EH (cell line): ENCODE measurements around the gene SEC14L6.
"Not testable (repeated sequence)": the region's sequence is repeated elsewhere in the genome, so short reads cannot be mapped to it uniquely, and the experiment has no call there.

Source experiments
- DNase-seq: peaks from one replicate; pipeline ENCODE4 v3.0.0-alpha.2; 2015; ENCODE audit warnings: low read depth

The SEC14L6 gene

DNA sequence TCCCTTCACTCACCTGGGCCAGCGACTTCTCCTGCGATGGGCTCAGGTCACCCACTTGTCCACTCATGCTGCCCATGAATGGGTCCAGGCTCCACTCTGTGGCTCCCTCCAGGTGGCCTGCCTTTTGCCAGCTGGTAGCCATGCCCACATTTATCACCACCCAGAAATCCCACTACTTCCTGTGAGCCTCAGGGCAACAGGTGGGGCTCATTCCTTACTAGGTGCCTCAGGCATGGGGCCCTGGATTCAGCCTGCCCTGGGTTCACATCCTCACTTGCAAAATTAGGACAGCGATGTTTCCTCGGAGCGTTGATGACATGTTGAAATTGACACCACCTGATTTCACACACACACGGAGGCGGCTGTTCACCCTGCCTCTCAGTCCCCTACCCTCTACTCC lies at the start of gene SEC14L6:
Gene SEC14L6 (minus strand): TSS at position 126 of the 400 bp plus-strand sequence. CDS start 59 bp downstream, at position 67.
- no peak for DNase-seq

DNA sequence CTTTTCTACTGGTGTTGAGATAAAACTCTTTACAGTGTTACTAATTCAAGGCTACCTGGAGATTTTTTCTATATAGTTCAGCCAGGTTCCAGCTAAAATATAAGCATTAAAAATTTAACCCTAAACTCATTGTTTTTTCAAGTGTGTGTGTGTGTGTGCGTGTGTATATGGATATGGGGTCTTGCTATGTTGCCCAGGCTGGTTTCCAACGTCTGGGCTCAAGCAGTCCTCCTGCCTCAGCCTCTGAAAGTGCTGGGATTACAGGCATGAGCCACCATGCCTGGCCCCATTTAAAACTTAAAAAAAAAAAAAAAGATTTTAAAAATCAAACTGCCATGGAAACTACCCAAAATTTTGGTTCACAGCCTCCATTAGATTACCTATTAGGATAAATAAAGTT lies 49.7 kb upstream of the SEC14L6 start:
- DNase-seq, result no peak

DNA sequence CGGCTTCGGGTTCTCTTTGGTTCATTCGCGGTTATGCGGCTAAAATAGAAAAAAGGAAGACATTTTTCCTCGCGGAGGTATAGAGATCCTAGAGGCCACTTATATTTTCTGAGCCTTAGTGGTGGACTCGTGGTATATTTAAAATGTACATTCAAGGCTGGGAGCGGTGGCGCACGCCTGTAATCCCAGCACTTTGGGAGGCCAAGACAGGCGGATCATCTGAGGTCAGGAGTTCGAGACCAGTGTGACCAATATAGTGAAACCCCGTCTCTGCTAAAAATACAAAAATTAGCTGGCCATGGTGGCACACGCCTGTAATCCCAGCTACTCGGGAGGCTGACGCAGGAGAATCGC lies 45.8 kb upstream of the SEC14L6 start:
- DNase-seq, result not testable (repeated sequence)

DNA sequence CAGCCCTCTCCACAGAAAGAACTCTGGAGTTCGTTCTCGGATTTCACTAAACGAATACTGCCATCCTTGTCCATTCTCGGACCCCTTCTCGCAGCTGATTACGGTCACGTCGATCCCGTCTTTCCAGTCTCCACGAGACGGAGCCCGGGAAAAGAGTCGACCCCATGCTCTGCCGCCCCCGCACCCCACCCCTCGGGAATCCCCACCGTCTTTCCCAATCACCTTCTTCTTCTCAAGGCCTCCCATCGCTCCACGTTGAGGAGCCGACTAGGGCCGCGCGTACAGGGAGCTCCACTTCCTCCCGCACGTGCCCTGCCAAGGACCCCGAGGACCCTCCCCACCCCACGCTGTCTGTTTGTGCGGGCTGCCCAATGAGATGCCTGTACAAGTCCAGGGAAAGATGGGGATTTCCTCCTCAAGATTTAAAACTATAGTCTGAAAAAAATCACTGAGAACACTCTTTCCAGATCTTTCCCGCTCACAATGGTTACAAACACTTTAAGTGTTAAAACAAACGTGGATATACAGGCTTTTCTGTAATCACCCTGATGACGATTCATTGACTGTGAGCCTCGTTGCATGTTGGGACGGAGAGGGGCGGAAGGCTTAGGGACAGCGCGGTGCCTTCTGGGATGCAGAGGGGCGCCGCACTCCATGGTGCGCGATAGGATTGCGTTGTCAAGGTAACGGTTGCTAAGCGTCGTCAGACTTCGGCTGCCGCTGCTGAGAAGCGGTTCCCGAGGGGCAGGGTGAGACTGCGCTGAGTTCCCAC lies 45.2 kb upstream of the SEC14L6 start, which contains the start of gene PES1:
Gene PES1 (minus strand): TSS at position 323 of the 772 bp plus-strand sequence. CDS start 77 bp downstream, at position 246.
- peak; percentile 98 for DNase-seq

DNA sequence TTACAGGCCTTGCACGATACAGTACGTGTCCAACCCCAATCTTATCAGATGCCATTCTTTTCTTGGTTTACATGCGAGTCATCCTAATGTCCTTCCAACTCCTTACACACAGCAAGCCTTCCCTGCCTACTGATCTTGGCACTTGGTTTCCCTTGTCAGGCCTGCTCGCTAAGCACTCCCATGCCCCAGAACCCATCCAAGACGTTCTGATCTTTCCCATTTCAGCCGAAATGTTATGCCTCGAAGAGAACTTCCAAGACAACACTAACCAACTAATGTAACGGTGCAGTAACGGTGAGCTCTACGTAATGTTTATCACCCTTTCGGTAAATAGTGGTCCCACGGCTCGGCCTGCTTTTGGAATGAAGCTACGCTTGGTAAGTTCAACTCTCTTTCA lies 44.6 kb upstream of the SEC14L6 start:
- peak; percentile 54 for DNase-seq

DNA sequence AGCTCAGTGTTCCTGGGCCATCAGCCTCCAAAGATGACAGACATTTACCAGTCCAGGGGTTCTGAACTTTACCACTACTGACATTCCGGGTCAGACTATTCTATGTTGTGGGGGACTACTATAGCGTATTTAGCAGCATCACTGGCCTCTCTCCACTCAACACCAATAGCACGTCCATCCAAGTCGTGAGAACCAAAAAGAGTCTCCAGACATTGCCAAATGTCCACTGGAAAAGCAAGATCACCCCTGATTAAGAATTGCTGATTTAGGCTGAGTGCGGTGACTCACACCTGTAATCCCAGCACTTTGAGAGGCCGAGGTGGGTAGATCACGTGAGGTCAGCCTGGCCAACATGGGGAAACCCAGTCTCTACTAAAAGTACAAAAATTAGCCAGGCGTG lies 39.9 kb upstream of the SEC14L6 start:
- no peak for DNase-seq

DNA sequence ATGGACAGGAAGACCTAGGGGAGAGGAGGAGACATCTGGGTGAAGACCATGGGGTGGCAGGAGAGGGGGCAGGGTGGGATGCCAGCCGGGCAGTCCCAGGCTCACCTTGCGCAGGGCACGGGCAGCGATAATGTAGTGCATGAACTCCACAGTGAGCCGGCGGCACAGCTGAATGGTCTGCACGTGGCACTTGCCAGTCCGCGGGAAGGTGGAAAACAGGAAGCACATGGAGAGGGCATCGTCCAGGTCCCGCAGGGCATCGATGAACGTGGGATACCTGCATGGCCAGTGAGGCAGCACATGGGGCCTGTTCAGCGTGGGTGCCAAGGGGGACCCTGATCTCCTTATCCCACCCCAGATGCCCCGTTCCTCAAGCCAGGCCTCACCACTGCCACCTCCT lies 37.9 kb upstream of the SEC14L6 start:
- DNase-seq, result no peak

DNA sequence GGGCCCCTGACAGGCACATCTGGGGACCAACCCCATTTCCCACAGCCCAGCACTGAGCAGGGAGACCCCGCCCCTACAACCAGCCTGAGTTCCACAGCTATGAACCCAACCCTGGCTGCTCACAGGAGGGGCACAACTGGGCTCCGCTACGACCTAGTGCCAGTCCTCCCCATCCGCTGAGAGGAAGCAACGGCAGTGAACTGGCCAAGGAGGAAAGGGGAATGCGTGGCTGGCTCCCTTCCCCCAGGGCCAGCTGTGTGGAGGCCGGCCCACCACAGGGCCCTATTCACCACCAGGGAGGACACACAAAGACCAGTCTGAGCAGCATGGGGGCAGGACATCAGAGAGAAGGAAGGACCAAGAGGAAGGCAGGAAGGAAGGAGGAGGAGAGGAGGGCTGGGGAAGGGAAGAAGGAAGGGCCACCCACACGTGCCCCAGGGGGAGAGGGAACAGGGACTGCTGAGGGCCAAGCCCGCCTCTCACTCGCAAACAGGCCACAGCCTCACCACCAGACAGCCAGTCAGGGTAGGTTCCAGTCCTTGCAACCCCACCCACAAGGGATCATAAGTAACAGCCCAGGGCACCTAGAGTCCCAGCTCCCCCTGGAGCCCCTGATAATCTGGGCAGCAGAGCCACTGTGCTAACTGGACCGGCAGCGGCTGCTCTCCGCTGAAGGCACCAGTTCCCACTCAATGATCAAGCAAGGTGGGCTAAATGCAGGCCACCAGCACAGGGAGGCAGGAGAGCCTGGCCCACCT lies 36.4 kb upstream of the SEC14L6 start:
- DNase-seq, result no peak

DNA sequence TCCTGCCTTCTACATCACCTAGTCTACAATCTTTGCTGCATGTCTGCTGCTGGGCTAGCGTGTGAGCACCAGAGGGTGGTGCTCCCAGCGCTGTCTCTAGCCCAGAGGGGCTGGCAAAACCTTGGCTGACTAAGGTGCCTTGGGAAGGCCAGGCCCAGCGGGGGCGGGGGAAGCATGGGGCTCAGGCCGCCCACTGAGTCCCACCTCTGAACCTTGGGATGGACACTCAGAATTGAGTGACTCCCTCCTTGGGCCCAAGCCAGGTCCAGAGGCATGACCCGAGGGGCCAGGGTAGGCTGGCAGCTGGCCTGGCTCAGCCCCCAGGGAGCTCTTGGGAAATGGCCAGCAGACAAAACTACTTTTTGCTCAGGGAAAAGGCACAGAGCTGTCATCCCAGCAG lies 35.5 kb upstream of the SEC14L6 start:
- no peak for DNase-seq

DNA sequence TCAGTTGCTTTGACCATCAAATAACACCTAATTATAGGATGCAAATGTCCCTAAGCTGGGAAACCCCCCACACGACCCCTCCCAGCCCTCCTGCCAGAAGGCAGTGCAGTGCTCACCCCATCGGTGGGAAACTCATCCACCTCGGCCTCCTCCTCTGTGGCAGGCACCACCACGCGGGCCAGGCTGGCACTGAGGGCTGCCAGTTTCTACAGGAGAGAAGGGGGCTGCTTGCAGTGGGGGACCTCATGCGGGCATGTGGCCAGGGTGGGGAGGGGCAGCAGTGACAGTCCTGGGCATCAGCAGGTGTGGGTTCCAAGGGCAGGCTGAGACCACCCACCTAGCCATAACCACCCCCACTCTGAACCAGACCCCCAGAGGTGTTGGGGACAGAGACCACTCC lies 34.4 kb upstream of the SEC14L6 start:
- DNase-seq, result no peak

DNA sequence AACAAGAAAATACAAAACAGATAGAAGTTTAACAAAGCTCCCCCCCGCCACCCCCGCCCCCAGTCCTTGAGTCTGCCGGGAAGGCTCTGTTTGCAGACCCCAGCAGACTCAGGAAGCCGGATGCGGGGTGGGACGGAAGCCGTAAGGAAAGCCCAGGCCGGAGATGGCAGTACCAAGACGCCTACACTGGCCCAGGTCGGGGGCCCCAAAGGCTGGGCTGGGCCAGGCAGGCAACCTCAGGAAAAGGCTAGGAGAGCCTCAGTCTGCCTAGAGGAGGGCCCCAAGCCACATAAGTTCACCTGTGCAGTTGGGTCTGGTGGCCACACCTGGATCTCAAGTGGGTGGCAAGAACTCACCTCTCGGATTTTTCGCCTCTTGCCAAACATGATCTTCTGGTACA lies 31.9 kb upstream of the SEC14L6 start:
- no peak for DNase-seq

DNA sequence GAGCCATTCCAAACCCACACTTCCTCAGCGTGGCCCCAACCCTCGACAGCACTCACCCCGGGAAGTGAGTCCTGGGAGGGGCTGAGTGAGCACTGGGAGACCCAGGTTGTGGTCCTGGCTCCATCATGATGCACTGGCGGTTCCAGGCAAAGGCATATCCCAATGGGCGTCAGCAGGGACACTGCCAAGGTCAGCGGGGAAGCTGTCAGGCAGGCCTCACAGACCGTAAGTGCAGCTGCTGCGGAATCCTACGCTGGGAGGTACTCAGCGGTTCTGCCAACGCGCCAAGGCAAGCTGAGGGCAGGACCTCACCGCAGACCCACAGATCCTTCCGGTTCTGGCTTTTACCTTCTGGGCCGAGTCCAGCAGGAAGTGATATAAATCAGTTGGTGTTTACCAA lies 29.3 kb upstream of the SEC14L6 start:
- DNase-seq, result no peak

DNA sequence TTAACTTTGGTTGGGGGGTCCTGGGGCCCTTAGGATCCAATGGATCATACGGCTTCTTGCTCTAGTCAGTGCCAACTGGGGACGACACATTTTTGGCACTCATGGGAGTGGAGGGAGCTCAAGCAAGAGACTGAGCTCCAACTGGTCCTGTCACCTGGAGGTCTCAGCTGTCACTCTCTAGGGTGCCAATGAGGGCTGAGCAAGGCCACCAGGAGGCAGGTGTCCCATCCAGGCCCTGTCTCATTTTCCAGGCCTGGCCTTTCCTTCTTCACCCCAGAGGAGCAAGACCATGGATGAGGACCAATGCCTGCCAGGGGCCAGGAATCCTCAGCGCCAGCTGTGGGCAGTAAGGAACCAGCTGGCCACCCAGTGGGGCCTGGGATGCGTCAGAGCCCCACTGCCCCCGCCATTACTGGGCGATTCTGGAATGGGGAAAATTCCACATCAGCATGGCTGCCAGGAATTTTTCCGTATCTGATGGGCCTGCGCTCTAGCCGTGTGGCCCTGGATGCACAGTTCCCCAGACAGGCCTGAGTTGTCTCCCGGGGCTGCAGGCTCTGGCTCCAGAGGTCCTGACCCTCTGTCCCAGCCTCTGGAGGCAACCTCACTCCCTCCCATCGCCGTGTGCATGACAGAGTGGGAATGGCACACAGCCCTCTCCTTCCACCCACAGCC lies 28.6 kb upstream of the SEC14L6 start:
- peak; percentile 67 for DNase-seq

DNA sequence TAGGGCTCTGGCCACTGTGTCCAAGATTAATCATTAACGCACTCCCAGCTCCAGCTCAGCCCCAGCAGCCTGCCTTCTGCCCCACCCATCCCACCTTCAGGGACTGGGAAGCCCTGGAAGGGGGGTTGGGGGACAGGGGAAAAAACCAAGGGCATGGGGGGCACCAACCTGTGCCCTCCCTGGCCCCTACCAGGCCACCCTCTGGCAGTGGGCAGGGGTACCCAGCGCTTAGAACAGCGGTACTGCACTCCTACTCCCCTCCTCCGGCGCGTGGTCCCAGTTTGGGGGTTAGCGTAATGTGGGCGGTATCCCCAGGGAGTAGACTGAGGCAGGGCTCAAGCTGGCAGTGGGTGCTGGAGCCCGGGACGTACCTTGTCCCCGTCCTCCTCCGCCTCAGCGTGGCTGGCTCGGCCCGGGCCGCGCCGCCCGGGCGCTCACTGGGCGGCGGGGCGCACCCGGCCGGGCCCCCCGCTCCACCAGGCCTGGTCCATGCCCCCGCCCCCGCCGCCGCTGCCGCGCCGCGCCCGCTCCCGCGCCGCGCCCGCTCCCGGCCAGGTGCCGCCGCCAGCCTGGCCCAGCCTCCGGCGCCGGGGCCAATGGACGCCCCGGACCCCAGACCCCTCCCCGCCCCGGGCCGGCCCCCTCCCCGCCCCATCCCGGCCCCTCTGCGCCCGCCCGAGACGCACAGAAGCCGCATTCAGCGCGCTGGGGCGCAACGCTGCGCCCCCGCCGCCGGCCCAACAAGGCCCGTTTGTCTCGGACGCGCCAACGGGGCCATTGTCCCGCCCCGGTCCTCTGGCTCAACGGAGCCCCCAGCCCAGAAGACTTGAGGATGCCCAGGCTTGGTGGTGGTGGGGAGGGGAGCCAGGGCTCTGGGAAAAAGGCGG lies 27.8 kb upstream of the SEC14L6 start, which contains the start of gene GAL3ST1:
Gene GAL3ST1 (minus strand): TSS at position 571 of the 887 bp plus-strand sequence. CDS start 17,273 bp downstream, outside the sequence.
- DNase-seq, result no peak

DNA sequence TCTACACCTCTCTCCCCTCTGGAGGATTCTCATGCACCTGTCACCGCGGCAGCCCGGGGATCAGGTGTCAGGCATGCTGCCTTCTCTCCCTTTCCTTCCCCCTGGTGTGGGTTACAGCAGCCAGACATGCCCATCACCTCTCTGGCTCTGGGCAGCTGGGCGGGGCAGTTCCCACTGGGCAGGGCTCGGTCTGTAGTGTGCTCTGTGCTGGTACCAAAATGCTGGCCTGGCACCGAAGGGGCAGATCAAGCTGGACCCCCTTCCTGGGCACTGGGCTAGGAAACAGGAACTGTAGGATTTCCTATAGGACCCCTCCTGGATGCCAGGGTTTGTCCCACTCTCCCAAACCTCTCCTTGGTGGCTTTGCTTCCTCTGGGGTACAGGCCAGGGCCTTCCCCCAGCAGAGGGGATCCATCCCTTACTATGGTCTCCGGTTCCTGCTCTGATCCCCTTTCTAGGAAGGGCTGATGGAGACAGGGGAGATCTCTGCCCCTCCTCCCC lies 27.1 kb upstream of the SEC14L6 start:
- no peak for DNase-seq

DNA sequence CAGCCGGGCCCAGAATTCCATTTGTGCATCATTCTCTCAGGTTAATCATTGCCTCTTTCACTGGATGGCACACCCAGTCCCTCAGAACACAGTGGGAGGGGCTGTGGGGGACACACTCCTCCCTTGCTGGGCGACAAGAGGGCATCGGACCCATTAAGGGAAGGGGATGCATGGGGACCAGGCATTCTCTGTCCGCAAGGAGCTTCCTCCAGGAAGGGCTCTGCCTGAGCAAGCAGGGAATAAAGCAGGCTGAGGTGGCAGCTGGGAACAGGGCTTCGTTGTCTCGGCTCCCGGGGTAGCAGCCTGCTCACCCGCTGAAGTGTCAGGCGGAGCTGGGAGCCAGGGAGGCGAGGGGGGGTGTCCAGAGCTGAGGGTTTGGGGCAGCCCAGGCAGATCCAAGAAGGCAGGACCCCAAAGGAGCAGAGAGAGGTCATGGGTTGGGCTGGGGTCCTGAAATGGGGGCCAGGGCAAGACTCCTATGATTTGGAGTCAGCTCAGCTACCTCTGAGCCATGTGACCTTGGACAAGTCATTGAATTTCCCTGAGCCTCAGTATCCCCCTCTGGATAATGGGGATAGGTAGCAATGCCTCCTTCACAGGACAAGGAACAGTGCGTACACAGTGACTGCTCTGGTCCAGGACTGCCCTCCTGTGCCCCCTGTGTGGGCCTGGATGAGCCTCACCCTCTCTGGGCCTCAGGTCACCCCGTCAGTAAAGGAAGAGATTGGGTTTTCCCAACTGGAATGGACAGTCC lies 26.5 kb upstream of the SEC14L6 start:
- DNase-seq, result no peak

DNA sequence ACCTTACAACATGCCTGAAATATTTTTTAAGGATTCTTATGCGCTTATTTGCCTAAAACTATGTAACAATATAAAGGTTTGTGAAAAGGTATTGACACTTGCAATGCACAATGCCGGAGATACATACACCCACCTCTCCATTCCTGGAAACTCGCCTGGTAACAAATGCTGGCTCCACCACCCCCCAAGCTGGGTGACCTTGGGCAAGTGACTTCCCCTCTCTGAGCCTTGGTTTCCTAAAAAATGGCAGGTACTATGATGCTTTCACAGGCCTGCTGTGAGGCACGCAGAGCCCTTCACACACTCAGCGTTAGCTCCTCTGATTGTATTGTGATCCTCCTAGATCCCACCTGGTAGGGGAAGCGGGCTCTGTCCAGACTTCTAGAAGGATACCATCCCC lies 25.7 kb upstream of the SEC14L6 start:
- no peak for DNase-seq

DNA sequence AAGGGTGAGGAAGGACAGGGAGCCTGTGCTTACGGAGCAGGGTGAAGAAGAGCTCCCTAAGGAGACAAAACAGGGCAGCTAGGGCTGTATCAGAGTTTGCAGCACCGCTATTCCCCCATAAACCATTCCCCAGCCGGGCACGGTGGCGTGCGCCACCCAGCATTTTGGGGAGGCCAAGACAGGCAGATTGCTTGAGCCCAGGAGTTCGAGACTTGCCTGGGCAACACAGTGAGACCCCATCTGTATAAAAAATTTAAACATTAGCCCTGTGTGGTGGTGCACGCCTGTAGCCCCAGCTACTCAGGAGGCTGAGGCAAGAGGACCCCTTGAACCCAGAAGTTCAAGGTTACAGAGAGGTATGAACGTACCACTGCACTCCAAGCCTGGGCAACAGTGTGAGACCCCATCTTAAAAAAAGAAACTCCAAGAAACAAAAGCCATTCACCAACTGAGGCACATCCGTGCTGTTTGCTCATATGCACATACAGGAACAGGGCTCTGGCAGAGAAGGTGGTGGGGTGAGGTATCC lies 23.2 kb upstream of the SEC14L6 start:
- no peak for DNase-seq

DNA sequence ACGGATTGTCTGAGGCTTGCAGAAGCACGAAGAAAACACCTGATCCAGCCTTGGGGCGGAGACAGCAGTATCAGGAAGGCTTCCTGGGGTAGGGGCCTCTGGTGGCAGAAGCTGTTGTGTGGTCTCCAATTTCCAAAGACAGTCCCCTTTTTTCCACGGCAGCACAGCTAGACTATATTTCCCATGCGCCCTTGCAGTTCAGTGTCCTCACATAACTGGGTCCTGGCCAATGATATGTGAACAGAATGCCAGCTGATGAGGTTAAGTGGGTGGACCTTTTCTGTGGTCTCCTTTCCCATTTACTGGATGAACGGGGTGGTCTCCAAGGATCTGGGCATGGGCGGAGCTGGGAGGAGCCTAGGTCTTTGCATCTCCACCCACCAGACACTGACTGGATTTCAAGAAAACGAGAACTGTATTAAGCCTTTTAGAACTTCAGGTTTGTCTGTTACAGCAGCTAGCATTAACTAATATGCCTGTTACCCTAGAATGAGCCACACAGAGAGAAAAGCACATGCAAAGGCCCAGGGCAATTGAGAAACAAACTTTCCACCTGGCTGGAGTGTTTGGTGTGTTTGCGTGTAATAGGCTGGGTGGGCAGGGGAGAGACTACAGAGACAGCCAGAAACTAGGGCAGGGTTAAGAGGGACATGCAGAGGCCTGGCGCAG lies 21.7 kb upstream of the SEC14L6 start:
- DNase-seq, result no peak

DNA sequence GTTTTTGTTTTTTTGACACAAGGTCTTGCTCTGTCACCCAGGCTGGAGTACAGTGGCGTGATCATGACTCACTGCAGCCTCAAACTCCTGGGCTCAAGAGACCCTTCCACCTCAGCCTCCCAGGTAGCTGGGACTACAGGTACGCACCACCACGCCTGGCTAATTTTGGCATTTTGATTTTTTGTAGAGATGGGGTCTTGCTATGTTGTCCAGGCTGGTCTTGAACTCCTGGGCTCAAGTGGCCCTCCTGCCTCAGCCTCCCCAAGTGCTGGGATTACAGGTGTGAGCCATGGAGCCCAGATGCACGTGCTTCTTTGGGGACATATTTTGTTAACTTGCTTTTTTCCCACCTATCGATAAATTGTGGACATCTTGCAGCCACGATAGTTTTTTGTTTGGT lies 20.7 kb upstream of the SEC14L6 start:
- DNase-seq, result not testable (repeated sequence)
